GM12878 (cell line): ENCODE results near the gene LZTFL1. TPM values are rescaled to one million over a fixed set of nuclear protein-coding genes. Genes with fewer than 3 reads are reported as not detected.

Experiments
- ASH2L ChIP-seq: fragments of 300-600, 200-600 bp; sonication (generic); IDR thresholded peaks from 2 replicates; pipeline ENCODE4 v1.6.1; 2017; ENCODE audit warnings: low read depth, mild to moderate bottlenecking, borderline replicate concordance
- ATF2 ChIP-seq: IDR thresholded peaks from 2 replicates; pipeline ENCODE4 v1.6.1; 2012; ENCODE audit warnings: low read length, inconsistent platforms
- BACH1 ChIP-seq: fragments of 450-650 bp; IDR thresholded peaks from 2 replicates; pipeline ENCODE4 v1.6.1; 2017; ENCODE audit warnings: mild to moderate bottlenecking, borderline replicate concordance
- CREB1 ChIP-seq: IDR thresholded peaks from 2 replicates; pipeline ENCODE4 v1.6.1; 2012; ENCODE audit warnings: low read depth, mild to moderate bottlenecking, inconsistent platforms
- CREM ChIP-seq: IDR thresholded peaks from 2 replicates; pipeline ENCODE4 v1.6.1; 2014; ENCODE audit warnings: antibody characterized with exemption, low read depth
- EGR1 ChIP-seq, 2 experiments: IDR thresholded peaks; 1 replicate in 1 of 2; 2 replicates in 1 of 2; pipeline ENCODE4 v1.6.1; 2011 to 2012; ENCODE audit warnings: low read depth in 2 of 2, low read length in 2 of 2, borderline replicate concordance in 1 of 2, mild to moderate bottlenecking in 1 of 2, moderate library complexity in 1 of 2
- GABPA ChIP-seq: IDR thresholded peaks from 2 replicates; pipeline ENCODE4 v1.6.1; 2014; ENCODE audit warnings: antibody characterized with exemption, low read depth, mild to moderate bottlenecking, inconsistent platforms
- MAX ChIP-seq: IDR thresholded peaks from 2 replicates; pipeline ENCODE4 v1.6.1; 2012; ENCODE audit warnings: low read depth, low read length, improper control_type of control experiment
- MXI1 ChIP-seq: fragments of 150-350 bp; IDR thresholded peaks from 2 replicates; pipeline ENCODE4 v1.6.1; 2011; ENCODE audit warnings: low read depth, mild to moderate bottlenecking, inconsistent platforms, low read length, improper control_type of control experiment
- MYC ChIP-seq: IDR thresholded peaks from 2 replicates; pipeline ENCODE4 v1.6.1; 2011; ENCODE audit warnings: mild to moderate bottlenecking, low read length, moderate library complexity, inconsistent platforms; ENCODE audit not compliant: insufficient read depth, insufficient replicate concordance, insufficient read length, severe bottlenecking
- NBN ChIP-seq: fragments of 450-650 bp; IDR thresholded peaks from 2 replicates; pipeline ENCODE4 v1.6.1; 2016
- NR2C1 ChIP-seq: fragments of 450-650 bp; IDR thresholded peaks from 2 replicates; pipeline ENCODE4 v1.6.1; 2017; ENCODE audit warnings: antibody characterized with exemption, mild to moderate bottlenecking, moderate library complexity
- PML ChIP-seq: IDR thresholded peaks from 2 replicates; pipeline ENCODE4 v1.6.1; 2012; ENCODE audit warnings: low read length, inconsistent platforms
- SIN3A ChIP-seq: IDR thresholded peaks from 2 replicates; pipeline ENCODE4 v1.6.1; 2012; ENCODE audit warnings: low read depth, low read length, improper control_type of control experiment
- SP1 ChIP-seq: IDR thresholded peaks from one replicate; pipeline ENCODE4 v1.6.1; 2011; ENCODE audit warnings: low read depth, low read length
- SREBF2 ChIP-seq: IDR thresholded peaks from 2 replicates; pipeline ENCODE4 v1.6.1; 2012; ENCODE audit warnings: mild to moderate bottlenecking, low read length
- STAT1 ChIP-seq: fragments of 450-650 bp; conservative IDR thresholded peaks from 2 replicates; pipeline ENCODE4 v1.6.1; 2014; ENCODE audit warnings: antibody characterized with exemption, mild to moderate bottlenecking
- YY1 ChIP-seq: IDR thresholded peaks from 2 replicates; pipeline ENCODE4 v1.6.1; 2011; ENCODE audit warnings: low read depth, mild to moderate bottlenecking, low read length
- ZBTB11 ChIP-seq: fragments of 450-650 bp; formaldehyde crosslinking; IDR thresholded peaks from 2 replicates; pipeline ENCODE4 v1.5.0; 2022; ENCODE audit warnings: mild to moderate bottlenecking, missing genetic modification characterization
- ZBTB4 ChIP-seq: fragments of 450-650 bp; formaldehyde crosslinking; IDR thresholded peaks from 2 replicates; pipeline ENCODE4 v1.4.0; 2022; ENCODE audit warnings: mild to moderate bottlenecking, moderate library complexity
- ZNF207 ChIP-seq: fragments of 450-650 bp; IDR thresholded peaks from 2 replicates; pipeline ENCODE4 v1.6.1; 2014; ENCODE audit warnings: antibody characterized with exemption, mild to moderate bottlenecking, borderline replicate concordance
- ZNF217 ChIP-seq: fragments of 450-650 bp; IDR thresholded peaks from 2 replicates; pipeline ENCODE4 v1.6.1; 2017; ENCODE audit warnings: antibody characterized with exemption, mild to moderate bottlenecking
- polyA plus RNA-seq, 11 experiments: library from polyadenylated mRNA; depleted of rRNA in 4 of 11; unstranded in 6 of 11; stranded (reverse) in 5 of 11; fragments of >200 nt; fragmentation: Nextera tagmentation in 4 of 11; fragmentation: Illumina TruSeq in 1 of 11; extraction: Ambion mirVana in 4 of 11; extraction: Trizol in 1 of 11; gene quantifications; 1 replicate in 1 of 11; 2 replicates in 10 of 11; pipeline versions ENCODE4 v1.2.1 to v1.2.3, GENCODE V29; 2011 to 2016; ENCODE audit warnings: inconsistent platforms in 2 of 11, missing spikeins in 2 of 11, low read depth in 1 of 11
- total RNA-seq, 4 experiments: library from RNA; depleted of rRNA in 3 of 4; stranded (reverse); fragments of >200 nt in 3 of 4; fragmentation: Illumina TruSeq in 1 of 4; extraction: Trizol in 1 of 4; gene quantifications; 2 replicates each; pipeline versions ENCODE4 v1.2.1 to v1.2.3, GENCODE V29; 2013 to 2021

LZTFL1 gene
- total and polyA plus RNA-seq, 10 of the 15 experiments (the other 5 are each of a cell fraction or from before 2014, with no cell fraction given): 9.8 to 74.1 (median 11.9) TPM

GRCh38 chr3:45881078-45882022, 39.4 kb upstream of the LZTFL1 start (continued):
- peak; percentile 89 for TF ChIP-seq ATF2
- no peak for TF ChIP-seq GABPA
- TF ChIP-seq ZNF207: no peak
- no peak for TF ChIP-seq MYC
- TF ChIP-seq MXI1: peak; percentile 55; the same call in 1 of the 2 replicates
- no peak for TF ChIP-seq ZBTB4 (CRISPR knock-in tag)
- TF ChIP-seq ZBTB11 (CRISPR knock-in tag): no peak
- TF ChIP-seq SREBF2: no peak
- peak; percentile 32 for TF ChIP-seq CREM
- no peak for TF ChIP-seq MAX
- TF ChIP-seq NR2C1: 0 out of 2 replicates have a peak, but pooled peaks have one; percentile 7
- no peak for TF ChIP-seq ZNF217
- TF ChIP-seq PML: peak; percentile 73; the same call in 1 of the 2 replicates
- no peak for TF ChIP-seq SP1
- peak in 1 of 2 experiments; percentile 72; a peak in 1 of 3 replicates for TF ChIP-seq EGR1 (IDR thresholded peaks at IDR 0.05; ENCODE audit: borderline replicate concordance in 1 of 2, low read depth in 2 of 2, low read length in 2 of 2)
- no peak for TF ChIP-seq STAT1
- peak; percentile 94 for TF ChIP-seq NBN
- no peak; the same call in 1 of the 2 replicates for TF ChIP-seq BACH1
- no peak for TF ChIP-seq YY1
- peak; percentile 41 for TF ChIP-seq CREB1
- TF ChIP-seq SIN3A: 0 out of 2 replicates have a peak, but pooled peaks have one; percentile 24
- no peak for TF ChIP-seq ASH2L
